K562 (cell line): ENCODE results near the gene CHN2. TPM values are rescaled to one million over a fixed set of nuclear protein-coding genes. Genes with fewer than 3 reads are reported as not detected.

Experiments
- ATAC-seq: fragments of 200-7000 bp; cut with Tn5 transposase; 3 replicates; pipeline ENCODE4 v1.9.1; 2020; ENCODE audit warnings: moderate library complexity
- BruUV-seq: library from RNA; stranded (reverse); fragments of 400-500 nt; replicated peaks from 2 replicates; lab custom pipeline; 2021; lab: Mats Ljungman, UMichigan
- CTCF ChIA-PET: fragments of 300-600 bp; formaldehyde crosslinking; extraction: SDS; loops from one replicate; lab custom pipeline; 2021; ENCODE audit warnings: low intra/inter-chr PET ratio; lab: Yijun Ruan, JAX
- POLR2A ChIA-PET: fragments of 300-600, 350-650 bp; sonication (Branson Sonifier 250); formaldehyde crosslinking; extraction: SDS; loops from one replicate; lab custom pipeline; 2021; ENCODE audit warnings: antibody characterized with exemption, inconsistent platforms; lab: Yijun Ruan, JAX
- DNase-seq, 4 experiments: peaks; one replicate each; pipeline versions ENCODE4 v3.0.0 to v3.0.0-alpha.2; 2011 to 2018; ENCODE audit warnings: low spot score in 3 of 4, mixed read lengths in 3 of 4; ENCODE audit errors: extremely low read depth in 1 of 4
- FAIRE-seq: peaks from 2 replicates; lab custom pipeline; 2011; peaks lifted over from hg19 to GRCh38; lab: Jason Lieb, UNC
- H2AFZ ChIP-seq: 2 replicates; pipeline ENCODE4 v1.6.0; 2011; ENCODE audit warnings: low read depth, low read length, control low read depth, inconsistent platforms
- H3K27ac ChIP-seq: fragments of 200-600 bp; 3 replicates; pipeline ENCODE4 v1.8.0; 2011; ENCODE audit warnings: low read depth, mild to moderate bottlenecking, control low read depth, inconsistent platforms, low read length, moderate library complexity, mixed read lengths; ENCODE audit errors: extremely low read depth
- H3K27me3 ChIP-seq, 2 experiments: fragments of 300-600 bp in 1 of 2; 2 replicates in 1 of 2; 3 replicates in 1 of 2; pipeline versions ENCODE4 v1.6.0 to v1.8.0; 2011; ENCODE audit warnings: inconsistent platforms in 2 of 2, low read length in 2 of 2, mild to moderate bottlenecking in 1 of 2, mixed read lengths in 1 of 2, moderate library complexity in 1 of 2; ENCODE audit not compliant: control insufficient read depth in 2 of 2, insufficient read depth in 2 of 2
- H3K36me3 ChIP-seq: fragments of 300-600 bp; 3 replicates; pipeline ENCODE4 v1.8.0; 2011; ENCODE audit warnings: mild to moderate bottlenecking, low read length, inconsistent platforms; ENCODE audit not compliant: control insufficient read depth, insufficient read depth
- H3K4me1 ChIP-seq, 2 experiments: fragments of 200-600 bp in 1 of 2; replicated peaks in 1 of 2; 2 replicates in 1 of 2; 3 replicates in 1 of 2; pipeline versions ENCODE4 v1.5.1 to v1.8.0; 2011; ENCODE audit warnings: inconsistent platforms in 2 of 2, low read length in 2 of 2, mild to moderate bottlenecking in 1 of 2, mixed read lengths in 1 of 2, moderate library complexity in 1 of 2; ENCODE audit not compliant: control insufficient read depth in 2 of 2, insufficient read depth in 2 of 2
- H3K4me2 ChIP-seq: 2 replicates; pipeline ENCODE4 v1.6.1; 2011; ENCODE audit warnings: low read length, control low read depth, inconsistent platforms, mixed read lengths; ENCODE audit not compliant: insufficient read depth
- H3K4me3 ChIP-seq: fragments of 200-600 bp; sonication (generic), shearing (Covaris generic); 2 replicates; pipeline ENCODE4 v1.5.1; 2016; ENCODE audit warnings: control low read depth, inconsistent platforms
- H3K79me2 ChIP-seq: fragments of 200-600 bp; 3 replicates; pipeline ENCODE4 v1.8.0; 2011; ENCODE audit warnings: low read length, inconsistent platforms; ENCODE audit not compliant: control insufficient read depth, insufficient read depth
- H3K9ac ChIP-seq, 2 experiments: 2 replicates each; pipeline versions ENCODE4 v1.6.0 to v1.6.1; 2011; ENCODE audit warnings: low read depth in 2 of 2, low read length in 2 of 2, control low read depth in 1 of 2, inconsistent platforms in 1 of 2, mild to moderate bottlenecking in 1 of 2, mixed read lengths in 1 of 2; ENCODE audit not compliant: insufficient read depth in 1 of 2
- H3K9me1 ChIP-seq: one replicate; pipeline ENCODE4 v1.6.0; 2011; ENCODE audit warnings: inconsistent platforms, mild to moderate bottlenecking, low read length, moderate library complexity; ENCODE audit not compliant: control insufficient read depth, insufficient read depth
- H3K9me3 ChIP-seq: replicated peaks from 2 replicates; pipeline ENCODE4 v1.5.1; 2011; ENCODE audit warnings: low read depth, low read length, inconsistent platforms; ENCODE audit not compliant: control insufficient read depth, insufficient read depth
- H4K20me1 ChIP-seq: replicated peaks from 2 replicates; pipeline ENCODE4 v1.6.1; 2011; ENCODE audit warnings: low read length, inconsistent platforms, mixed read lengths; ENCODE audit not compliant: control insufficient read depth, insufficient read depth
- ARNT ChIP-seq, 2 experiments: fragments of 450-650 bp; IDR thresholded peaks; 2 replicates each; pipeline ENCODE4 v1.6.1; 2016; ENCODE audit warnings: mild to moderate bottlenecking in 1 of 2
- ATF7 ChIP-seq: fragments of 450-650 bp; IDR thresholded peaks from 2 replicates; pipeline ENCODE4 v1.7.1; 2014; ENCODE audit warnings: mild to moderate bottlenecking, moderate library complexity
- EHMT2 ChIP-seq: fragments of 450-650 bp; IDR thresholded peaks from 2 replicates; pipeline ENCODE4 v1.6.1; 2018; ENCODE audit warnings: antibody characterized with exemption
- ILK ChIP-seq: fragments of 450-650 bp; IDR thresholded peaks from 2 replicates; pipeline ENCODE4 v1.6.1; 2016; ENCODE audit warnings: missing genetic modification characterization, low read depth, mild to moderate bottlenecking, missing compliant biosample characterization, moderate library complexity, borderline replicate concordance
- NR1H2 ChIP-seq: sonication (generic); formaldehyde crosslinking; IDR thresholded peaks from 2 replicates; pipeline ENCODE4 v1.4.0; 2020; ENCODE audit warnings: mild to moderate bottlenecking, missing genetic modification reagents
- RAD51 ChIP-seq: fragments of 450-650 bp; IDR thresholded peaks from 2 replicates; pipeline ENCODE4 v1.7.1; 2016; ENCODE audit warnings: low read depth, mild to moderate bottlenecking, borderline replicate concordance
- SMARCA4 ChIP-seq: fragments of 450-650 bp; IDR thresholded peaks from 2 replicates; pipeline ENCODE4 v1.6.1; 2016
- TAF7 ChIP-seq: fragments of 450-650 bp; IDR thresholded peaks from 2 replicates; pipeline ENCODE4 v1.6.1; 2016; ENCODE audit warnings: missing genetic modification characterization, missing compliant biosample characterization
- ZNF282 ChIP-seq: sonication (generic); formaldehyde crosslinking; IDR thresholded peaks from 2 replicates; pipeline ENCODE4 v1.8.1; 2023; ENCODE audit warnings: missing genetic modification reagents
- WGBS: fragments of 100-300 bp; shearing (Covaris generic); methylation state at CpG from one replicate; pipeline ENCODE4 v1.1.6; 2016; ENCODE audit warnings: low coverage, mixed read lengths; ENCODE audit not compliant: insufficient coverage; ENCODE audit errors: missing lambda C conversion rate; 5-methylcytosine and 5-hydroxymethylcytosine counted together
- in situ Hi-C: fragments of 300-500 bp; cut with MboI; formaldehyde crosslinking; loops from 4 replicates; pipeline ENCODE4 v1.15.0; 2018; ENCODE audit warnings: inconsistent platforms, mixed read lengths
- intact Hi-C: fragments of 100-400 bp; cut with micrococcal nuclease; formaldehyde crosslinking; loops from 2 replicates; pipeline ENCODE4 v1.14.2; 2022
- polyA plus RNA-seq, 8 experiments: library from polyadenylated mRNA; depleted of rRNA in 4 of 8; stranded (reverse) in 5 of 8; unstranded in 3 of 8; fragments of >200 nt; fragmentation: Nextera tagmentation in 2 of 8; fragmentation: Illumina TruSeq in 1 of 8; extraction: Ambion mirVana in 2 of 8; extraction: Trizol in 1 of 8; gene quantifications; 2 replicates each; pipeline versions ENCODE4 v1.2.1 to v1.2.3, GENCODE V29; 2011 to 2014; ENCODE audit warnings: inconsistent platforms in 1 of 8, missing spikeins in 1 of 8
- total RNA-seq, 7 experiments: library from RNA; depleted of rRNA in 6 of 7; stranded (reverse); fragments of >200 nt in 6 of 7; fragmentation: Illumina TruSeq in 2 of 7; extraction: Trizol in 2 of 7; gene quantifications; 2 replicates each; pipeline versions ENCODE4 v1.2.1 to v1.2.3, GENCODE V29; 2011 to 2021; ENCODE audit warnings: low replicate concordance in 1 of 7
- TF ChIP-seq, protein P1 (sequence below): sonication (generic); formaldehyde crosslinking; IDR thresholded peaks from 2 replicates; pipeline ENCODE4 v1.8.1; 2022; ENCODE audit warnings: missing genetic modification reagents

The CHN2 gene
- total and polyA plus RNA-seq, 9 of the 15 experiments (the other 6 are each of a cell fraction or from before 2014, with no cell fraction given), result 0.12 to 2.1 (median 0.31) TPM; not detected in 1

DNA sequence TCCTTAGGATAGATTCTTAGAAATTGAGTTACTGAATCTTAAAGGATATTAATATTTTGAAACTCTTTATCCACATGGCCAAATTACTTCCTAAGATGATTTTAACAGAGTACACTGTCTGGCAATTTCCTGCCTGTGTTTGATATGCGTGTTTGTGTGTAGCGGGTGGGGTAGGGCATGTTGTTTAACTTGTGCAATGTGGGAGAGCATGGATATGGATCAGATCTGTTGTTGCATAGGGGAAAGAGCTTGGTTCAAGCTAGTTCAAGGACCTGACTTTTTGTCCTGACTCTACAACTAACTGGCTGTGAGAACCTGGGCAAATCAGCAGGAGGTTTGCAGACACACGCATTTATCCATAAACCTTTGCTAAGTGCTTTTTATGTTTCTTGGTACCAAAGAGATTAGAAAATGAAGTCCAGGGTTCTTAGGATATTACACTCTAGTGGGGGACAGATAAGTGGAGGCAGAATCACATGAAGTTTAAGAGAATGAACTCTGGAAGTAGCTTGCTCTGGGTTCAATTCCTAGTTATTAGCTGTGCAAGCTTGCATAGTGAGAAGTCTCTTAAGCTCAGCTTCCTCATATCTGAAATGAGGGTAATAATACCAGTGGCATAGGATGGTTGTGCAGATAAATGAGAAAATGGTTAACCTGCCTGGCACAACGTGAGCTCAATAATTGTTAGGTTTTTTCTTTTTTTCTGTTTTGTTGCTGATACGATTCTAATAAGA lies 272.8 kb downstream of the CHN2 start:
- Histone ChIP-seq H3K27me3 (peaks cover 5 to 11% of the 10 kb centered on the region in 2 experiments; a peak in 4 of 5 replicates), H3K4me2 (no peak overlapping the region), H3K4me3 (no peak overlapping the region), H2AFZ (no peak overlapping the region), H3K9me3 (no peaks in the 10 kb centered on the region), H3K79me2 (no peaks in the 10 kb centered on the region), H3K27ac (no peak overlapping the region), H3K36me3 (no peaks in the 10 kb centered on the region), H3K9ac (no peak overlapping the region), H3K4me1 (no peaks in the 10 kb centered on the region), H3K9me1 (no peaks in the 10 kb centered on the region), H4K20me1 (no peaks in the 10 kb centered on the region; the same call in 1 of the 2 replicates)
- WGBS, result 1% methylated on average over 5 of the region's 5 CpGs
- ChIA-PET POLR2A (interaction anchor here (0.5 to 0.6 kb wide), 2 partner anchors 29 to 426 kb away, joined by 3 to 4 read pairs; no protein-coding TSS in a partner anchor), CTCF (no interaction called here)
- TF ChIP-seq SMARCA4, result no peak
- no peak for TF ChIP-seq TAF7
- no peak for TF ChIP-seq EHMT2
- TF ChIP-seq NR1H2 (CRISPR knock-in tag), result no peak
- TF ChIP-seq ATF7, result no peak
- TF ChIP-seq, protein P1, sequence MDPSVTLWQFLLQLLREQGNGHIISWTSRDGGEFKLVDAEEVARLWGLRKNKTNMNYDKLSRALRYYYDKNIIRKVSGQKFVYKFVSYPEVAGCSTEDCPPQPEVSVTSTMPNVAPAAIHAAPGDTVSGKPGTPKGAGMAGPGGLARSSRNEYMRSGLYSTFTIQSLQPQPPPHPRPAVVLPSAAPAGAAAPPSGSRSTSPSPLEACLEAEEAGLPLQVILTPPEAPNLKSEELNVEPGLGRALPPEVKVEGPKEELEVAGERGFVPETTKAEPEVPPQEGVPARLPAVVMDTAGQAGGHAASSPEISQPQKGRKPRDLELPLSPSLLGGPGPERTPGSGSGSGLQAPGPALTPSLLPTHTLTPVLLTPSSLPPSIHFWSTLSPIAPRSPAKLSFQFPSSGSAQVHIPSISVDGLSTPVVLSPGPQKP (CRISPR knock-in tag), result no peak
- TF ChIP-seq ILK (tag), result no peak
- no peak for TF ChIP-seq ZNF282 (CRISPR knock-in tag)
- no peak for TF ChIP-seq ARNT (IDR thresholded peaks at IDR 0.05)
- no peak for TF ChIP-seq RAD51
- no TSS peak for BruUV-seq
- in situ Hi-C loops (no loop called here), intact Hi-C loops (no loop called here)
- ATAC-seq (no peak), DNase-seq (no peak), FAIRE-seq (no peak)
